ENCODE data around the gene SMIM44. TPM values are rescaled to one million over a fixed set of nuclear protein-coding genes. Genes with fewer than 3 reads are reported as not detected.

SMIM44 gene
- total RNA-seq, 1 experiment from 2014 or later: not detected

DNA sequence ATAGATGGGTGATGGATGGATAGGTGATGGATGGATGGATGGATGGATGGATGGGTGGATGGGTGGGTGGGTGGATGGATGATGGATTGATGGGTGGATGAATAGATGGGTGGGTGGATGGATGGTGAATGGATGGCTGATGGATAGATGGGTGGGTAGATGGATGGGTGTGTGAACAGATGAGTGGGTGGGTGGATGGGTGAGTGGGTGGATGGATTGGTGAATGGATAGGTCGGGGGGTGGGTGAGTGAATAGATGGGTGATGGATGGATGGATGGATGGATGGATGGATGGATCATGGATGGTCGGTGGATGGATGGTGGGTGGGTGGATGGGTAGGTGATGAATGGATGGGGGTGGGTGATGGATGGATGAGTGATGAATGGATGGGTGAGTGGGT, 6.4 kb downstream of the SMIM44 start:
- H3K4me2 ChIP-seq (ENCODE audit: insufficient read depth, insufficient read length, low read length): no peak overlapping the region
- peaks cover 4% of the 10 kb centered on the region for H3K23me2 ChIP-seq (ENCODE audit: insufficient read length, low read depth, low read length, poor library complexity, severe bottlenecking)
- no peak overlapping the region for H2BK15ac ChIP-seq (ENCODE audit: low read depth, low read length)
- H3K9me3 ChIP-seq (ENCODE audit: control insufficient read depth, low read depth, low read length): no peaks in the 10 kb centered on the region
- no peak overlapping the region for H4K91ac ChIP-seq (ENCODE audit: insufficient read length, low read depth, low read length)
- no peak overlapping the region for H3K27ac ChIP-seq (ENCODE audit: insufficient read length, low read depth, low read length)
- no peak overlapping the region for H2AFZ ChIP-seq (ENCODE audit: low read length)
- H3K9ac ChIP-seq (ENCODE audit: extremely low read depth, insufficient read length, low read length): no peak overlapping the region
- H3K79me1 ChIP-seq (ENCODE audit: insufficient read depth, low read depth, low read length, poor library complexity, severe bottlenecking): no peaks in the 10 kb centered on the region
- no peak overlapping the region for H3K56ac ChIP-seq (ENCODE audit: insufficient read length, low read depth, low read length)
- no peaks in the 10 kb centered on the region for H4K20me1 ChIP-seq (ENCODE audit: control insufficient read depth, insufficient read depth, insufficient read length)
- no peak overlapping the region for H3K23ac ChIP-seq (ENCODE audit: insufficient read length, low read depth, low read length)
- H2AK5ac ChIP-seq (ENCODE audit: insufficient read length, low read length): no peak overlapping the region
- H3K4ac ChIP-seq (ENCODE audit: low read depth, low read length): no peak overlapping the region
- no CpG with 5 or more reads among the region's 2 CpGs for WGBS (ENCODE audit: extremely low coverage, insufficient read length, low lambda C conversion rate)
- no peak overlapping the region for H4K8ac ChIP-seq (replicated peaks; ENCODE audit: insufficient read length, low read depth, low read length)
- H2BK20ac ChIP-seq (ENCODE audit: low read depth, low read length, poor library complexity, severe bottlenecking): no peak overlapping the region
- no peak overlapping the region for H2BK5ac ChIP-seq (ENCODE audit: insufficient read length, low read length)
- no peak overlapping the region for H3K27ac Mint-ChIP-seq
- H3K36me3 Mint-ChIP-seq (ENCODE audit: insufficient read depth in 1 of 3, low read depth in 3 of 3): no peaks in the 10 kb centered on the region; a peak in 1 of 7 replicates
- no peaks in the 10 kb centered on the region for H3K27me3 ChIP-seq (ENCODE audit: insufficient read depth, low read length)
- no peak for TF ChIP-seq CTCF (conservative IDR thresholded peaks at IDR 0.05)
- H3K18ac ChIP-seq (ENCODE audit: insufficient read length, low read depth, low read length): no peak overlapping the region
- H3K27me3 Mint-ChIP-seq (ENCODE audit: low read depth): peaks cover 7% of the 10 kb centered on the region
- H4K5ac ChIP-seq (ENCODE audit: insufficient read length, low read depth, low read length): no peak overlapping the region
- H3K79me2 ChIP-seq (ENCODE audit: insufficient read depth, low read length): no peaks in the 10 kb centered on the region
- H3K4me1 Mint-ChIP-seq: peaks cover 6 to 18% of the 10 kb centered on the region in 2 experiments
- H3K4me3 Mint-ChIP-seq: no peak overlapping the region
- no peak for DNase-seq
- 0 out of 5 replicates have a peak, but pooled peaks cover 0 to 8% of the 10 kb centered on the region in 2 experiments for H3K9me3 Mint-ChIP-seq
- H2BK120ac ChIP-seq (ENCODE audit: low read depth, low read length, poor library complexity, severe bottlenecking): no peak overlapping the region
- H3T11ph ChIP-seq (ENCODE audit: low read length): no peak overlapping the region
- no peak overlapping the region for H3K14ac ChIP-seq (ENCODE audit: insufficient read depth, low read length)
- H3K4me1 ChIP-seq (ENCODE audit: insufficient read depth, low read length): no peaks in the 10 kb centered on the region
- no peak overlapping the region for H2BK12ac ChIP-seq (ENCODE audit: insufficient read length, low read depth, low read length)
